Lung (tissue), 12 donors: ENCODE data around the gene LBHD1. TPM values are rescaled to one million over a fixed set of nuclear protein-coding genes. Genes with fewer than 3 reads are reported as not detected.
A peak's percentile ranks its signal among the peaks of the same experiment; 100 is the strongest.
"Not testable (repeated sequence)": the region's sequence is repeated elsewhere in the genome, so short reads cannot be mapped to it uniquely, and the experiment has no call there.

ENCODE experiments used
- ATAC-seq: fragments of 200-7000 bp; cut with Tn5 transposase; one replicate; pipeline ENCODE4 v1.9.1; 2020; ENCODE audit warnings: moderate number of reproducible peaks; ENCODE audit not compliant: insufficient read depth, low FRiP score
- DNase-seq, 3 donors: peaks; one replicate each; pipeline ENCODE4 v3.0.0-alpha.2; 2013 to 2017
- H3K27ac ChIP-seq, 2 donors: one replicate each; pipeline ENCODE4 v1.5.1; 2013; ENCODE audit warnings: mild to moderate bottlenecking in 2 of 2, moderate library complexity in 2 of 2, control low read depth in 1 of 2, inconsistent platforms in 1 of 2, low read depth in 1 of 2, low read length in 1 of 2
- H3K27me3 ChIP-seq, 3 donors: one replicate each; pipeline ENCODE4 v1.5.1; 2013; ENCODE audit warnings: low read length in 2 of 3; ENCODE audit not compliant: control insufficient read depth in 3 of 3, insufficient read depth in 3 of 3
- H3K36me3 ChIP-seq, 4 donors: one replicate each; pipeline ENCODE4 v1.5.1; 2013; ENCODE audit warnings: low read length in 4 of 4, mild to moderate bottlenecking in 1 of 4, moderate library complexity in 1 of 4; ENCODE audit not compliant: control insufficient read depth in 4 of 4, insufficient read depth in 4 of 4
- H3K4me1 ChIP-seq, 5 donors: one replicate each; pipeline ENCODE4 v1.5.1; 2013; ENCODE audit warnings: low read length in 5 of 5, mild to moderate bottlenecking in 2 of 5, moderate library complexity in 1 of 5; ENCODE audit not compliant: control insufficient read depth in 5 of 5, insufficient read depth in 5 of 5
- H3K4me3 ChIP-seq: one replicate; pipeline ENCODE4 v1.5.1; 2013; ENCODE audit warnings: mild to moderate bottlenecking, control low read depth, moderate library complexity
- H3K9ac ChIP-seq, 2 donors: one replicate each; pipeline ENCODE4 v1.5.1; 2013; ENCODE audit warnings: low read length in 2 of 2, control low read depth in 1 of 2; ENCODE audit not compliant: insufficient read depth in 1 of 2
- H3K9me3 ChIP-seq, 4 donors: one replicate each; pipeline ENCODE4 v1.5.1; 2013; ENCODE audit warnings: low read length in 3 of 4, mild to moderate bottlenecking in 1 of 4, moderate library complexity in 1 of 4; ENCODE audit not compliant: control insufficient read depth in 4 of 4, insufficient read depth in 3 of 4
- WGBS, 2 donors: extraction: QIAGEN DNeasy Blood & Tissue Kit; methylation state at CpG; one replicate each; pipeline ENCODE4 v1.1.7; 2013; 5-methylcytosine and 5-hydroxymethylcytosine counted together
- polyA plus RNA-seq, 2 donors: library from polyadenylated mRNA; stranded (reverse); fragments of 200-250 nt; gene quantifications; one replicate each; pipeline ENCODE4 v1.2.1, GENCODE V29; 2013
- total RNA-seq, 2 donors: library from RNA; depleted of rRNA in 1 of 2; stranded (reverse); fragments of >200 nt in 1 of 2; gene quantifications; one replicate each; pipeline ENCODE4 v1.2.1, GENCODE V29; 2014 to 2021
- TF ChIP-seq, protein P1 (sequence below): IDR thresholded peaks from 2 replicates; pipeline ENCODE4 v1.5.1; 2012; ENCODE audit warnings: mild to moderate bottlenecking; ENCODE audit errors: control extremely low read depth, extremely low read depth
- donor health status: control.
- donor health status: control.
- donor health status: Bipolar disorder and iron deficiency.
- donor health status: healthy.
- donor health status: DM: yes; HTN: yes; CAD: no.

Gene LBHD1
- total and polyA plus RNA-seq, 4 donors, result 4.4 to 8.9 (median 5.1) TPM

DNA sequence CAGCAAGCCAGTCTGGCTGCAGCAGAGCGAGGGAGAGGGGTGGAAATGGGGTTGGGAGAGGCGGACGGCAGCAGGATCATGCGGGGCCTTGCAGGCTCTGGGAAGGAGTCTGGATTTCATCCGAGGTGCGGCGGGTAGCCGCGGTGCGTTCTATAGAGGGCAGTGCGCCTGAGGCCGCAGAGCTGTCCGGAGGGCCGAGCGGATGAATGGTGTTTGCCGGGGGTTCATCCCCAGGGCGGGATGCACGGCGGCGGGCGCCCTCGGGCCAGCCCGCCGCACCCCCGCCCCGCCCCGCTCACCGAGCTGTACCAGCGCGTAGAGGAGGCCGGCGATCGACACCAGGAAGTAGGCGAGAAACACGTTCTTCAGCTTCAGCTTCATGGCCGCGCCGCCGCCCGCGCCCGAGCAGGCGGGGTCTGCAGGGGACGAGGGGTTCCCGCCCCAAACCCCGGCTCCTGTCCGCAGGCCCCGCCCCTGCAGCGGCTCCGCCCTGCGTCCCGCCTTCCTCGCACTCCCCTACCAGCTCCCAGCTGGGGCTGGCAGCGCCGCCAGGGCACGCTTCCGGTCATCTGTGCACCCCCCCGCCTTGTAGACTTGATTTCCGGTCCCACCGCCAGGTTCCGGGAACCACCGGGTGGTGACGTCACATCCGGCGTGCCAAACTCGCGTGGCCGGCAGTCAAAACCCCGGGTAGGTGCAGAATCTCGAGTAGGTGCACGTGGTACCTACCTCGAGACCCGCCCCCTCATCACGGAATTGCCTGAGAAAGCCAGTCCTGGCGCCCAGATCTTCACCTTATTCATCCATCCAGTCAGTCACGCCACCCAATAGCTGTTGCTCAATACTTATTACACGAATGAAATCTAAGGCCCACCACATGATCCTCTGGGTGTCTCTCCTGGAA, 50.2 kb downstream of the LBHD1 start, which contains the start of gene B3GAT3:
TSS of gene B3GAT3 (minus strand) at position 420 of the 904 bp plus-strand sequence. CDS start at position 381, 39 bp downstream.
- DNase-seq, result peak; percentile 99
- H3K36me3 ChIP-seq, result peaks cover 7 to 23% (median 21%) of the 10 kb centered on the region in 4 donors
- H3K27ac ChIP-seq, result peak within 1 kb of the TSS; percentile 87 to 95
- no peaks in the 10 kb centered on the region for H3K9me3 ChIP-seq
- H3K4me3 ChIP-seq, result peak within 1 kb of the TSS; percentile 83
- TF ChIP-seq, protein P1, sequence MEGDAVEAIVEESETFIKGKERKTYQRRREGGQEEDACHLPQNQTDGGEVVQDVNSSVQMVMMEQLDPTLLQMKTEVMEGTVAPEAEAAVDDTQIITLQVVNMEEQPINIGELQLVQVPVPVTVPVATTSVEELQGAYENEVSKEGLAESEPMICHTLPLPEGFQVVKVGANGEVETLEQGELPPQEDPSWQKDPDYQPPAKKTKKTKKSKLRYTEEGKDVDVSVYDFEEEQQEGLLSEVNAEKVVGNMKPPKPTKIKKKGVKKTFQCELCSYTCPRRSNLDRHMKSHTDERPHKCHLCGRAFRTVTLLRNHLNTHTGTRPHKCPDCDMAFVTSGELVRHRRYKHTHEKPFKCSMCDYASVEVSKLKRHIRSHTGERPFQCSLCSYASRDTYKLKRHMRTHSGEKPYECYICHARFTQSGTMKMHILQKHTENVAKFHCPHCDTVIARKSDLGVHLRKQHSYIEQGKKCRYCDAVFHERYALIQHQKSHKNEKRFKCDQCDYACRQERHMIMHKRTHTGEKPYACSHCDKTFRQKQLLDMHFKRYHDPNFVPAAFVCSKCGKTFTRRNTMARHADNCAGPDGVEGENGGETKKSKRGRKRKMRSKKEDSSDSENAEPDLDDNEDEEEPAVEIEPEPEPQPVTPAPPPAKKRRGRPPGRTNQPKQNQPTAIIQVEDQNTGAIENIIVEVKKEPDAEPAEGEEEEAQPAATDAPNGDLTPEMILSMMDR, result no peak
- peak within 1 kb of the TSS; percentile 65 to 66 for H3K9ac ChIP-seq
- H3K4me1 ChIP-seq, result peaks cover 0 to 15% (median 6%) of the 10 kb centered on the region in 5 donors
- peak; percentile 98 for ATAC-seq
- 0 to 1% methylated on average over 65 to 77 of the region's 77 CpGs for WGBS, 2 donors
- no peaks in the 10 kb centered on the region for H3K27me3 ChIP-seq

- no peaks in the 10 kb centered on the region for H3K9me3 ChIP-seq
Observed at GRCh38 chr11:62621027-62621566, 51.0 kb downstream of the LBHD1 start.

GRCh38 chr11:62616957-62617356, 55.1 kb downstream of the LBHD1 start:
- H3K9me3 ChIP-seq, H3K27me3 ChIP-seq, H3K9ac ChIP-seq, DNase-seq, H3K27ac ChIP-seq, ATAC-seq, H3K4me3 ChIP-seq: not testable (repeated sequence)
- H3K36me3 ChIP-seq, result peaks cover 0 to 13% (median 5%) of the 10 kb centered on the region in 4 donors
- 95 to 97% methylated on average over 12 to 14 of the region's 14 CpGs for WGBS, 2 donors
- peaks cover 0 to 11% (median 6%) of the 10 kb centered on the region in 5 donors for H3K4me1 ChIP-seq

More at GRCh38 chr11:62621027-62621566, 51.0 kb downstream of the LBHD1 start:
- Histone ChIP-seq H3K4me3 (peak overlapping the region; percentile 83), H3K36me3 (peaks cover 7 to 17% (median 16%) of the 10 kb centered on the region in 4 donors), H3K27me3 (no peaks in the 10 kb centered on the region), H3K9ac (peak overlapping the region; percentile 65 to 66), H3K4me1 (peaks cover 0 to 15% (median 6%) of the 10 kb centered on the region in 5 donors), H3K27ac (peak overlapping the region; percentile 87 to 95)
- ATAC-seq (no peak), DNase-seq (no peak)
- TF ChIP-seq, protein P1, result no peak
- WGBS, 2 donors, result 28 to 36% methylated on average over 8 of the region's 8 CpGs

- no peak overlapping the region for H3K4me3 ChIP-seq
- peak overlapping the region in 1 of 2 donors; percentile 15 for H3K27ac ChIP-seq
- no peaks in the 10 kb centered on the region for H3K9me3 ChIP-seq
- H3K4me1 ChIP-seq, result peaks cover under 1 to 16% (median 7%) of the 10 kb centered on the region in 5 donors
- TF ChIP-seq, protein P1, result no peak
- 91 to 96% methylated on average over 7 of the region's 7 CpGs for WGBS, 2 donors
- no peaks in the 10 kb centered on the region for H3K27me3 ChIP-seq
- H3K36me3 ChIP-seq, result peaks cover 0 to 13% (median 5%) of the 10 kb centered on the region in 4 donors
- ATAC-seq (no peak), DNase-seq (no peak)
- no peak overlapping the region for H3K9ac ChIP-seq
Observed at GRCh38 chr11:62615521-62615920, 56.5 kb downstream of the LBHD1 start.
